22Rv1 (cell line): ENCODE results near the gene VPS50.

Experiments
- CTCF ChIP-seq: fragments of 450-650 bp; IDR thresholded peaks from 2 replicates; pipeline ENCODE4 v1.5.1; 2017; ENCODE audit warnings: mild to moderate bottlenecking
- ZFX ChIP-seq: fragments of 450-650 bp; IDR thresholded peaks from 2 replicates; pipeline ENCODE4 v1.6.1; 2017; ENCODE audit warnings: antibody characterized with exemption, borderline replicate concordance

- TF ChIP-seq CTCF (no peak), ZFX (no peak)
Measured at GRCh38 chr7:93315896-93316295, 83.7 kb downstream of the VPS50 start.
